Stimulated activated CD8-positive, alpha-beta memory T cell treated with anti-CD3 and anti-CD28 coated beads, Interleukin-15, amount 100 ng/mL, for 24 hours (primary cell): ENCODE data around the gene MT1M.
"Not testable (repeated sequence)": the region's sequence is repeated elsewhere in the genome, so short reads cannot be mapped to it uniquely, and the experiment has no call there.

ENCODE experiments used
- DNase-seq: peaks from one replicate; pipeline ENCODE4 v3.0.0-alpha.2; 2020; ENCODE audit warnings: low read depth

Gene MT1M

DNA sequence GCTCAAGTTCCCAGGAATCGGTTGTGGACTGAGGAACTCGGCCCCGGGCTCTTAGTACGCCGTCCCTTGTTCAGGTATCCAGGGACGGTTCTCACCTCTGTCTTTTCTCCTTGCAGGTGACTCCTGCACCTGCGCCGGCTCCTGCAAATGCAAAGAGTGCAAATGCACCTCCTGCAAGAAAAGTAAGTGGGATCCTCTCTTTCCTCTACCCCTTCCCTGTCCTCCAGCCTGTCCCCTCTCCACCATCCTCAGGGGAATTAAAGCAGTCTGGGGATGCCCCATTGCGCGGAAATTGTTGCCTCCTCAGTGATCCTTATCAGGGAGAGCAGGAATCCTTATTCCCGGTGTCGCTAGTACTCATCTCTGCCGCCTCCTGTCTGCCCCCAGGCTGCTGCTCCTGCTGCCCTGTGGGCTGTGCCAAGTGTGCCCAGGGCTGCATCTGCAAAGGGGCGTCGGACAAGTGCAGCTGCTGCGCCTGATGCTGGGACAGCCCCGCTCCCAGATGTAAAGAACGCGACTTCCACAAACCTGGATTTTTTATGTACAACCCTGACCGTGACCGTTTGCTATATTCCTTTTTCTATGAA is 23.5 kb upstream of the MT1M start:
- DNase-seq, result no peak

- DNase-seq, result no peak
Measured at GRCh38 chr16:56609463-56609921, 23.0 kb upstream of the MT1M start.

GRCh38 chr16:56610017-56610608 is 22.3 kb upstream of the MT1M start:
- DNase-seq, result no peak

DNA sequence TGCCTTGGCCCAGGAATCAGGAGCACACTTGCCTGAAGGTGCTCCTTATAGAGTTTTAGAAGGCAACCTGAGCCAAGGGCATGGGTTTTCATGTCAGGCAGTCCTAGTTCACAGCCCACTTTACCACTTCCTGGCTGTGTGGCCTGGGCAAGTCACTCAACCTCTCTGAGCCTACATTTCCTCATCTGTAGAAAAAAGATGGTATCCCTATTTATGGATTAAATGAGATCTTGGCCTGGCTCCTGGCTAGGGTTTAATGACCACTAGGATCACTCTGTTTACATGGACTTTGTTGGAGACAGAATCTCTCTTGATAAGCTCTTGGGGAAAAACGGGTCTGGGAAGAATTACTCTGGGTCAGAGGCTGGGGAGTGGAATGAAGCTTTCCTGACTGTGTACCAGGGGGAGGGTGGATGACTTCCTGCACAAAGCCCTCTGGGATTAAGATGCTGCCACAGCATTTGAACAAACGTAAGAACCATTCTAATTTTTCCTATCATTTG is 21.8 kb upstream of the MT1M start:
- DNase-seq, result no peak

- no peak for DNase-seq
Measured at GRCh38 chr16:56611281-56611833, 21.1 kb upstream of the MT1M start.

DNA sequence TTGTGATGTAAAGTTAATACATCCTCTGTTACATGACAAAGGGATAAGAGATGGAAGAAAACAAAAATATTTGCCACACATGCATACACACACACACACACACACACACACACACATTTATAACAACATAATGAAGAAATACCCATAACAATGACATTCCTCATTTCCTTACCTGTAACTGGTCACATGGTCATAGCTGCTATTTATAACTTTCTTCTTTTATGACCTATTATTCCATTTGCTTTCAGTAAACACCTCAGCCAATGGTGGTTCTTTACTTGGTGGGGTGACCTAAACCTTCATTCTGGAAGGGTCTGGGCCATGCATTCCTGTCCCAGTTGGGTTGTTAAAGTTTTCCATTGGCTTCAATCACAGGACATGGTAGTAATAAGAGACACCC is 18.8 kb upstream of the MT1M start:
- no peak for DNase-seq

DNA sequence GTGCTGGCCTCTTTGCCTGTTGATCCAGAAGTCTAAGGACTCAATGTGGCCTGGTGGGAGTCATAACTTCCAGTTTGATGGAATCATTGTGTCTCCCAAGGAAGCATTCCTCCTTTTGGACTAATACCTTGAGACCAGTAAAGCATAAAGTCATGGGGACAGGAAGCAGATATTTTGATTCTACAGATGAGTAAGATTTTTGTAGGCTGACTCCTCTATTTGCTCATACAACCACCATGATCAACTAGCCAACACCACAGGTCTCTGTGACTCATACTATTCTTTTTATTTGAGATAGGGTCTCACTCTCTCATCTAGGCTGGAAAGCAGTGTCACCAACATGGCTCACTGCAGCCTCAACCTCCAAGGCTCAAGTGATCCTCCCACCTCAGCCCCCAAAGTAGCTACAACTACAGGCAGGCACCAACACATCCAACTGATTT is 17.9 kb upstream of the MT1M start:
- DNase-seq, result no peak

DNA sequence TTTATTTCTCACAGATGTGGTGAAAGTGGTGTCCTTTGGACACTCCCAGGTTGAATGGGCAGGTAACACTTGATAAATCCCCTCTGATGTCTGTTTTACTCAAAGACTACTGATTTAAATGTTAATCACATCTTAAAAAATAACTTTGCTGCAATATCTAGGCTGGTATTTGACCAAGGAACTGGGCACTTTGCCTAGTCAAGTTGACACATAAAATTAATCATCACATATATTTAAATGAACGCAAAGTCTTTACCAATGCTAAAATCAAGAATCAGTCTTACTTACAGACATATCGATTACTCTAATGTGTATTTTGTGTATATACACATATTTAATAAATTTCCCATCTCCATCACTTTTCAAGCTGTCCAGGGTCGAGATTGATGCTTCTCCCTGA is 17.1 kb upstream of the MT1M start:
- DNase-seq, result no peak

DNA sequence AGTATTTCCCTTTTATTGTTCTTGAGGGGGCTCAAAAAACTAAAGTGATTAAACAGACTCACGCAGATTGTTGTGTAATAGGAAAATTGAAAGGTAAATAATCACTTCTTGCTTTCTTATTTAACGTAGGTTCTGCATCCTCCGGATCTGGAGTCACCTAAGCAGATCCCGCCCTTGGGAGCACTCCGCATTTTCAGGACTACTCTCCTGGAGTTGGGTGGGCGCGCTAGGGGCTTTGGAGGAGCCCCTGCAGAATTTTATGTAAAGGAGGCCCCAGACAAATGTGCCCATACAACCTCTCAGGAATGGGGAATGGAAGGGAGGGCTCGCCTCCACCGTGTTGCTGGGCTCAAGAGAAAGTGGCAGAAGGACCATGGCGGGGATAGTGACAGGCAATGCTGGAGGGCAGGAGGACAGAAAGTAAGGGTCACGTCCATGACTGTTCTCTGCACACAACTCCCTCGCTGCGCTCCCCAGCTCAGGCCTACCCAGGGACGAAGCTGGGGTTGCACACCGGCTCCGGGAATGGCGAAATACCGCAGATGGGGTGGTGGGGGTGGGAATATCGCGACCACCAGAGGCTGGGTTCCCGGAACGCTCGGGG is 15.7 kb upstream of the MT1M start:
- no peak for DNase-seq

DNA sequence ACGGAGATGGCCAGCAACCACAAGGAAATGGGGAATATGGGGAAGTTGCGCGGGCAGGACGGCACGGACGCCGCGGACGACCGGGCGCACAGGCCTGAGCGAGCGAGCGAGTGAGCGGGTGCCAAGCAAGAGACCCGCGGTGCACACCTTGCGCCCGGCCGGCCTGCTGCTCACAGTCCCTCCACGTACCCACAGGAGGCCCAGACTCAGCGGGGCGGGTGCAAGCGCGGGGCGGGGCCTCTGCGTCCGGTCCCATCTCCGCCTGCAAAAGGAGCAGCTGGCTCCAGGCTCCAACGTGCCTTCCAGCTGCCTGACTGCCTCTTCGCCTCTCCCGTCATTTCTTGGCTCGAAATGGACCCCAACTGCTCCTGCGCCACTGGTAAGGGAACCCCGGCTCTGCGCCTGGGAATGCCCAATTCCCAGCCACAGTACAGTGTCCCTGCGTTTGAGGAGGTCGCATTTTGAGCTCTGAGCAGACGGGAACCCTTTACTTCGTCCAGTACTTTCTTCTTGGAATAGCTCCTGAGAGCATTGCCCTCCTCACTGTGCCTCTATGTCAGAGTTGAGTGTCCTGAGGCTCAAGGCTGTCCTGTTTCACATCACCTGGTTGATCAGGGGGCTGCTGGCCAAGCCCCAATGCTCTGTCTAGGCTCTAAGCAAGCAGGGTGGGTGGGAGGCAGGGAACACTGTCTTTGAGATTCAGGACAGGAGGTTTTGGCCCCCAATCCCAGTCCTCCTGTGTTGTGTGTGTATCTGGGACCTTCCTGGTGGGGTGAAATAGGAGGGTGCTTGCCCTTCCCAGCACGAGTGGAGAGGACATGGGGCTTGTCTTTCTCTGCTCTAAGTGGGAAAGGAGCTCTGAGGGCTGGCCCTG is 15.0 kb upstream of the MT1M start:
- DNase-seq, result no peak

GRCh38 chr16:56618138-56618537 is 14.3 kb upstream of the MT1M start:
- DNase-seq, result no peak

GRCh38 chr16:56620339-56620897 is 12.0 kb upstream of the MT1M start:
- DNase-seq, result no peak

DNA sequence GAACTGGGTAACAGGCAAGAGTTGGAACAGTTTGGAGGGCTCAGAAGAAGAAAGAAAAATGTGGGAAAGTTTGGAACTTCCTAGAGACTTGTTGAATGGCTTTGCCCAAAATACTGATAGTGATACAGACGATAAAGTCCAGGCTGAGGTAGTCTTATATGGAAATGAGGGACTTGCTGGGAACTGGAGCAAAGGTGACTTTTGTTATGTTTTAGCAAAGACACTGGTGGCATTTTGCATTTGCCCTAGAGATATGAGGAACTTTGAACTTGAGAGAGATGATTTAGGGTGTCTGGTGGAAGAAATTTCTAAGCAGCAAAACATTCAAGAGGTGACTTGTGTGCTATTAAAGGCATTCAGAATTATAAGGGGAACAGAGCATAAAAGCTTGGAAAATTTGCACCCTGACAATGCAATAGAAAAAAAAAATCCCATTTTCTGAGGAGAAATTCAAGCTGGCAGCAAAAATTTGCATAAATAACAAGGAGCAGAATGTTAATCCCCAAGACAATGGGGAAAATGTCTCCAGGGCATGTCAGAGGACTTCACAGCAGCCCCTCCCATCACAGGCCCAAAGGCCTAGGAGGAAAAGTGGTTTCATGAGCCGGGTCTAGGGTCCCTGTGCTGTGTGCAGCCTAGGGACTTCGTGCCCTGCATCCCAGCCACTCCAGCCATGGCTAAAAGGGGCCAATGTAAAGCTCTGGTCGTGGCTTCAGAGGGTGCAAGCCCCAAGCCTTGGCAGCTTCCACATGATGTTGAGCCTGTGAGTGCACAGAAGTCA is 10.6 kb upstream of the MT1M start:
- DNase-seq, result not testable (repeated sequence)

GRCh38 chr16:56623184-56623583 is 9.3 kb upstream of the MT1M start:
- not testable (repeated sequence) for DNase-seq

DNA sequence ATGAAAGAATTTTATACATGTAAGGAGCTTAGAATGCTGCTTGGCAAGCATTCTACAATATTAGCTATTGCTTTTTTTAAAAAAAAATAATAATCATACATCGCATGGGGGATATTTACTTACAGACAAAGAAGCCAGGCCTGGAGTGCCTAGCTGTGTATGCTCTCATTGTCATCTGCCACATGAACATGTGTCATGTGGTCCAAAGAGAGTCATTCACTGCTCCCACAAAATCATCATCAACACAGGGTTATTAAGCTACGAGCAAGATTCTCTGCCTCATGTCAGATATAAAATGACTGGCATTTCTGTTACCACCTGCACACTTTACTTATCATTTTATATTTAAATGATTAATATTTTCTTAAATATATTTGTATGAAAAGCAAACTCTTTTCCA is 8.8 kb upstream of the MT1M start:
- DNase-seq, result no peak

- peak; percentile 52 for DNase-seq
Measured at GRCh38 chr16:56625140-56625942, 7.1 kb upstream of the MT1M start, which contains the start of gene MT1E. MT1E (plus strand) TSS chr16:56625781; CDS start chr16:56625852, 71 bp downstream.

DNA sequence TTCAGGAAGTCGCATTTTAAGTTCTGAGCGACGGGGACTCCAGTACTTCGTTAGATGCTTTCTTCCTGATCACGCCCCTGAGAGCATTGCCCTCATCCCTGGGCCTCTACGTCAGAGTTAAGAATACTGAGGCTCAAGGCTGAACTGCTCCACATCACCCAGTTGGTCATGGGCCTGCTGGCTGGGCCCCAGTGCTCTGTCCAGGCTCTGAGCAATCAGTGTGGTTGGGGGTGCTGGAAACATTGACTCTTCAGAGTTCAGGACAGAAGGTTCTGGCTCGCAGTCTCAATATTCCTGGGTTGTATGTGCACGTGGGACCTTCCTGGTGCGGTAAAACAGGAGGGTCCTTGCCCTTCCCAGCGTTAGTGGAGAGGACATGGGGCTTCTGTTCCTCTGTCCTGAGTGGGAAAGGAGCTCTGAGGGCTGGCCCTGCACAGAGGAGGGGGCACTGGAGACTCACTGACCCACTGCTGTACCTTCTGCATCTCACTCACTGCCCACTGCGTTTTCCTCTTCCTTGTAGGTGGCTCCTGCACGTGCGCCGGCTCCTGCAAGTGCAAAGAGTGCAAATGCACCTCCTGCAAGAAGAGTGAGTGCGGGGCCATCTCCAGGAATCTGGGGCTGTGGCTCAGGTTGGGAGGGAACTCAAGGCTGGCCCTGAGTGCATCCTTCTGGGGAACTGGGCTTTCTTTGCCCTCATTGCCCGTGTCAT is 6.4 kb upstream of the MT1M start:
- DNase-seq, result no peak

- no peak for DNase-seq
Measured at GRCh38 chr16:56626685-56627084, 5.8 kb upstream of the MT1M start.
